IPS DF 6.9 (cell line): ENCODE results near the gene QKI.

Source experiments
- DNase-seq: peaks from one replicate; pipeline ENCODE4 v3.0.0-alpha.2; 2013; ENCODE audit warnings: low read depth, low spot score
- H3K27ac ChIP-seq: one replicate; pipeline ENCODE4 v1.5.1; 2013; ENCODE audit warnings: low read length, control low read depth
- H3K27me3 ChIP-seq: 2 replicates; pipeline ENCODE4 v1.6.1; 2013; ENCODE audit warnings: mild to moderate bottlenecking, low read length; ENCODE audit not compliant: control insufficient read depth, insufficient read depth
- H3K36me3 ChIP-seq: 2 replicates; pipeline ENCODE4 v1.6.1; 2013; ENCODE audit warnings: low read length; ENCODE audit not compliant: control insufficient read depth, insufficient read depth
- H3K4me1 ChIP-seq: 2 replicates; pipeline ENCODE4 v1.6.1; 2013; ENCODE audit warnings: low read length; ENCODE audit not compliant: control insufficient read depth, insufficient read depth
- H3K4me3 ChIP-seq: 2 replicates; pipeline ENCODE4 v1.5.1; 2013; ENCODE audit warnings: mild to moderate bottlenecking, low read length
- H3K9me3 ChIP-seq: 2 replicates; pipeline ENCODE4 v1.6.1; 2013; ENCODE audit warnings: low read length, inconsistent platforms; ENCODE audit not compliant: control insufficient read depth, insufficient read depth
- WGBS: extraction: QIAGEN DNeasy Blood & Tissue Kit; methylation state at CpG from one replicate; pipeline ENCODE4 v1.1.7; 2013; ENCODE audit warnings: mixed read lengths, missing lambda C conversion rate; ENCODE audit not compliant: insufficient read length, insufficient coverage; 5-methylcytosine and 5-hydroxymethylcytosine counted together

QKI gene

DNA sequence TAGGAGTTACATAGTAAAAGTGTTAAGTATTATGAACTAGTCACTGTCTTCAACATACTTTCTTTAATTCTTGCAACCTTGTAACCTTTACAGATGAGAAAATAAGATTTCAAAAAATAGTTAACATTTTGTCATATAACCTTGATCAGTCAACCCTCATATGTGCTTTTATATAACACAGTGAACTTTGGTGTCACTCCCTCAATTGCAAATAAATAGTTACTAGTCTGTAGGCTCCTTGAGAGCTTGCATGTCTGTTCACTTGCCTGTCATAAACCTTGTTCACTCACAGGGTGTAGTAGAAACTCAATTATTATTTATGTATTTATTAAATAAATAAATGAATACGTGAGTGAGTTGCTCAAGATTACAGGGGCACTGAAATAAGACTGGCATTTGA, 107.5 kb downstream of the QKI start:
- Histone ChIP-seq H3K36me3 (no peaks in the 10 kb centered on the region), H3K27me3 (no peaks in the 10 kb centered on the region), H3K4me1 (no peaks in the 10 kb centered on the region), H3K4me3 (no peak overlapping the region), H3K9me3 (no peaks in the 10 kb centered on the region), H3K27ac (no peak overlapping the region)
- no peak for DNase-seq
- no CpG with 5 or more reads among the region's 1 CpG for WGBS

GRCh38 chr6:163525926-163526325, 111.4 kb downstream of the QKI start:
- Histone ChIP-seq H3K27ac (no peak overlapping the region), H3K9me3 (no peaks in the 10 kb centered on the region), H3K4me3 (no peak overlapping the region)

GRCh38 chr6:163526346-163526745, 111.8 kb downstream of the QKI start:
- WGBS, result no CpG with 5 or more reads among the region's 1 CpG
- no peaks in the 10 kb centered on the region for H3K36me3 ChIP-seq
- DNase-seq, result no peak
- H3K27ac ChIP-seq, result no peak overlapping the region
- no peaks in the 10 kb centered on the region for H3K27me3 ChIP-seq
- no peak overlapping the region for H3K4me3 ChIP-seq
- no peaks in the 10 kb centered on the region for H3K9me3 ChIP-seq
- H3K4me1 ChIP-seq, result peaks cover 1% of the 10 kb centered on the region; the same call in 1 of the 2 replicates

More at GRCh38 chr6:163525926-163526325, 111.4 kb downstream of the QKI start:
- Histone ChIP-seq H3K4me1 (no peaks in the 10 kb centered on the region; the same call in 1 of the 2 replicates), H3K36me3 (no peaks in the 10 kb centered on the region), H3K27me3 (no peaks in the 10 kb centered on the region)
- no peak for DNase-seq

DNA sequence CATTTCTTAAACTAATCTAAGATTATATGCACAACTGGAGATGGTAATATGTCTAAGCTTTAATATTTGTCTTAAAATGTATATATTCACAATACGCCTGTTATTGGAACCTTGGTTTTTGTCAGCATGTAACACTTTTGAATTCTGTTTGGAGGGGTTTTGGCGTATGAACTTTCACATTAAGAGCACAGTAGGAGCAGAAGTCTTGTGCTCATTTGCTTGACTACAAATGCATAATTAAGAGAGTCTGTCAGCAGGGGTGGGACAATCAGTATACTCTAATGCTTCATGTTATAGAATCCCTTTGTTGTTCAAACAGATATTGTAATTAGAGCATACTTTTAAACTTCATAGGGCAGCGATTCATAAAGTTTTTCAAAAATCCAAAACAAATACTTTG, 112.8 kb downstream of the QKI start:
- H3K36me3 ChIP-seq, result no peaks in the 10 kb centered on the region
- H3K4me3 ChIP-seq, result no peak overlapping the region
- no CpG with 5 or more reads among the region's 3 CpGs for WGBS
- no peak overlapping the region for H3K27ac ChIP-seq
- no peaks in the 10 kb centered on the region for H3K9me3 ChIP-seq
- H3K4me1 ChIP-seq, result peaks cover 1% of the 10 kb centered on the region; the same call in 1 of the 2 replicates
- no peak for DNase-seq
- H3K27me3 ChIP-seq, result no peaks in the 10 kb centered on the region

DNA sequence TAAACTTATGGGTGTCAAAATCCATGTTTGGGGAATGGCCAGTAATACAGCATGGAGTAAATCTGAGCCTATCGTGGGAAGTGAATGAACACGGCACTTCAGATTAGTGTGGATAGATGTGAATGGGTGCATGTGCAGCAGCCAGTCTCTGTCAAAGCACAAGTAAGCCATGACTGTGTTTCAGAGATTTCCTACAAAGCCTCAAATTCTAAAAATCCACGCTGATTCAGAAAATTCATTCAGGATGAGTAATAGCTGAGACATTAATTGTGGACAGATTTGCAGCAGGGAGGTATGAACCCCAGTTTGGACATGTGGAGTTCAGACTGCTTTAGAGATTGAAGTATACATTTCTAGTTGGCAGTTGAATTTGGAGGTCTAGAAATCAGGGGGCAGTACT, 115.1 kb downstream of the QKI start:
- Histone ChIP-seq H3K4me3 (no peak overlapping the region), H3K9me3 (no peaks in the 10 kb centered on the region), H3K27me3 (no peaks in the 10 kb centered on the region), H3K27ac (no peak overlapping the region), H3K36me3 (no peaks in the 10 kb centered on the region), H3K4me1 (peaks cover 1% of the 10 kb centered on the region; the same call in 1 of the 2 replicates)
- DNase-seq, result no peak
- no CpG with 5 or more reads among the region's 3 CpGs for WGBS

- no peaks in the 10 kb centered on the region for H3K27me3 ChIP-seq
- peaks cover 1% of the 10 kb centered on the region; the same call in 1 of the 2 replicates for H3K4me1 ChIP-seq
- no CpG with 5 or more reads among the region's 3 CpGs for WGBS
- H3K4me3 ChIP-seq, result no peak overlapping the region
- H3K27ac ChIP-seq, result no peak overlapping the region
- DNase-seq, result no peak
- H3K36me3 ChIP-seq, result no peaks in the 10 kb centered on the region
- no peaks in the 10 kb centered on the region for H3K9me3 ChIP-seq
These were observed 115.9 kb downstream of the QKI start for GRCh38 chr6:163530406-163530805.

DNA sequence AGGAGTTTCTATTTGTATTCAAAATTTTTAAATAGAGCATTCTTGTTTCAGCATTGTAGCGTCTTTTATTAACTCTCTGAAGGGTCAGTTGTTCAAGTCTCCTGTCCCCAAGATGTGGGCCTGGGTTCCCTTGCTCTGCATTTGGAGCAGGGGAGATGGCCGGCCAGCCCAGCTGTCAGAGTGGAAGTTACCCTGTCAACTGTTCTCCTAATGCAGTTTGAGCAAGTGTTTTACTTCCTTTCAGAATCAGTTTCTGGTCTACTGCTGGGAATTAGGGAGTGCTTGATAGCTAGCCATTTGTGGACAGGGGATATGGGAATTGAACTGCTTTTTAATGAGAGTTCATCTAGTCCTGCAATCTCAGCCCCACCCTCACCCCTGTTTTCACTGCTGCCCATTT, 116.6 kb downstream of the QKI start:
- WGBS, result no CpG with 5 or more reads among the region's 2 CpGs

DNA sequence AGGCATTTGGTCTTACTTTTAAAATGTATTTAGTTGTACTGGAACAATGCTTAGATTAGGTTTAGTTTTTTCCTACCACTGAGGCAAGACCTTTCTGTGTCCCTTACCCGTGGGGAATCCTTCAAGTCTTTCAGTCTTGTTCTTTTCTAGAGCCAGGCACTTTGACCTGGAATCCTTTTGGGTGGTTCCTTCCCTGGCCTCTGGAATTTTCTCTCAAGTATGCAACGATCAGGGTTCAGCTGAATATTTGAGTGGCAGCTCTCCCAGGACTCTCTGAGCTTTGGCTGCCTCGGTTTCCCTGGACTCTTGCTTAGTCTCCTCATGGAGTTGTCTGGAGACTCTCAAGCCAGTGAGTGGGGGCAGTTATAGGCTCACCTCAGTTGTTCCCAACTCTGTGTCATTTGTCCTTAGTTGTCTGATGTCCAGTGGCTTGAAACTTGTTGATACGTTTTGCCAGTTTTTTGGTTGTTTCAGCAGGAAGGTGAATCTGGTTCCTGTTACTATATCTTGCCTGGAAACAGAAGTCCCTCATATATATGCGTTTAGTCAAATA, 118.1 kb downstream of the QKI start:
- no peaks in the 10 kb centered on the region for H3K27me3 ChIP-seq
- H3K9me3 ChIP-seq, result no peaks in the 10 kb centered on the region
- WGBS, result no CpG with 5 or more reads among the region's 5 CpGs
- H3K4me1 ChIP-seq, result peaks cover 1% of the 10 kb centered on the region; the same call in 1 of the 2 replicates
- no peaks in the 10 kb centered on the region for H3K36me3 ChIP-seq
- no peak overlapping the region for H3K4me3 ChIP-seq
- no peak for DNase-seq
- no peak overlapping the region for H3K27ac ChIP-seq

More for the DNA sequence above, 116.6 kb downstream of the QKI start:
- H3K9me3 ChIP-seq, result no peaks in the 10 kb centered on the region
- no peak for DNase-seq
- H3K27ac ChIP-seq, result no peak overlapping the region
- no peak overlapping the region for H3K4me3 ChIP-seq
- no peaks in the 10 kb centered on the region for H3K27me3 ChIP-seq
- no peaks in the 10 kb centered on the region for H3K36me3 ChIP-seq
- H3K4me1 ChIP-seq, result peaks cover 1% of the 10 kb centered on the region; the same call in 1 of the 2 replicates

DNA sequence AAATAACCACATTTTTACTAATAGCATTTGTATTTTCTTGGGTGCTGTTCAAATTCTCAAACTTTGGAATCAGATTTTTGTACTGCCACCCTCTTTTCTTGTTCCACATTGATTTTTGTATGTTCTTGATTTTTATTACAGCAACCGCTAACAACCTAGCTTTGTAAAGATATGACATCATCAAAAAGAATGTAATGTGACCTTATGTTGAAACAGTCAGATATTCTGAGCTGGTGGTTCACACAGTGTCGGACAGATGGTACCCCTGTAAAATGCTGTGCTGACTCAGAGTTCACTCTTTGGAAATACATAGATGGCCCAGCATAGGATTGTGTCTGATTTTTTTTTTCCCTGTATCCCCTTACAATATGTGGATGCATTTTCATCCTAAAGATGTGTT, 118.9 kb downstream of the QKI start:
- H3K4me3 ChIP-seq, result no peak overlapping the region
- DNase-seq, result no peak
- no peaks in the 10 kb centered on the region for H3K9me3 ChIP-seq
- no peak overlapping the region for H3K27ac ChIP-seq
- peaks cover 4% of the 10 kb centered on the region; the same call in 1 of the 2 replicates for H3K4me1 ChIP-seq
- no peaks in the 10 kb centered on the region for H3K27me3 ChIP-seq
- no peaks in the 10 kb centered on the region for H3K36me3 ChIP-seq
- WGBS, result no CpG with 5 or more reads among the region's 2 CpGs

DNA sequence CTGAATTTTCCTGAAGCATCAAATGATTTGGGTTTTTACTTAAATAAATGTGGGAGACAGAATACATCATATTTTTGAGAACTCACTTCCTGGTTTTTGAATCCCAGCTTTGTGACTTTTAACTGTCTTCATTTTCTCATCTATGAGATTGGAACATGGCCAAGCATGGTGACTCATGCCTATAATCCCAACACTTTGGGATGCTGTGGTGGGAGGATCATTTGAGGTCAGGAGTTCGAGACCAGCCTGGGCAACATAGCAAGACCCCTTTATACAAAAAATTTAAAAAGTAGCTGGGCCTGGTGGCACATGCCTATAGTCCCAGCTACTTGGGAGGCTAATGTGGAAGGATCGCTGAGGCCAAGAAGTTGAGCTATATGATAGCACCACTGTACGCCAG, 122.3 kb downstream of the QKI start:
- no peak overlapping the region for H3K4me3 ChIP-seq
- no CpG with 5 or more reads among the region's 3 CpGs for WGBS
- no peak for DNase-seq
- H3K27me3 ChIP-seq, result no peaks in the 10 kb centered on the region
- no peaks in the 10 kb centered on the region for H3K36me3 ChIP-seq
- H3K9me3 ChIP-seq, result no peaks in the 10 kb centered on the region
- H3K4me1 ChIP-seq, result peaks cover 3% of the 10 kb centered on the region; the same call in 1 of the 2 replicates
- H3K27ac ChIP-seq, result no peak overlapping the region

DNA sequence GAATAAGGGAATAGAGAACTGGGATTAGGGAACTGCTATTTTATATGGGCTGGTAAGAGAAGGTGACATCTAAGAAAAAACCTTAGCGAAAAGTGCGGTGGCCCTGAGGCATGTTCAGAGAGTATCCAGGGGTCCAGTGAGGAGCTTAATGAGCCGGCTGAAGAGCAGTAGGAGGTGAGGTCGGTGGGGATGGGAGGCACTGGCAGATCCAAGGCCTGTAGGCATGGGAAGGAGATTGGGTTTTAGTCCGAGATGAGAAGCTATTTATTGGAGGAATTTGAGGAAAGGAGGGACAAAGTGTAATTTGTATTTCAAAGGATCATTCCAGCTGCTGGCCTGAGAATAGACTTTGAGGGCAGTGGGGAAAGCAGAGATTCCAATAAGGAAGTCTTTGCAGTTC, 123.8 kb downstream of the QKI start:
- Histone ChIP-seq H3K27ac (no peak overlapping the region), H3K9me3 (no peaks in the 10 kb centered on the region), H3K4me1 (peaks cover 3% of the 10 kb centered on the region; the same call in 1 of the 2 replicates), H3K4me3 (no peak overlapping the region), H3K27me3 (no peaks in the 10 kb centered on the region), H3K36me3 (no peaks in the 10 kb centered on the region)
- WGBS, result 100% methylated on average over 1 of the region's 5 CpGs
- DNase-seq, result peak; percentile 18
